H1 (cell line): ENCODE measurements around the gene TLCD3A.

Experiments used
- CBX5 ChIP-seq: fragments of 300-800, 300-1000 bp; sonication (generic); IDR thresholded peaks from 2 replicates; pipeline ENCODE4 v1.7.1; 2016; ENCODE audit warnings: antibody characterized with exemption, low read length, low read depth
- CBX8 ChIP-seq: fragments of 300-800, 300-1000 bp; sonication (generic); IDR thresholded peaks from 2 replicates; pipeline ENCODE4 v1.7.1; 2016; ENCODE audit warnings: low read depth, low read length, borderline replicate concordance
- CEBPB ChIP-seq: IDR thresholded peaks from 2 replicates; pipeline ENCODE4 v1.6.1; 2012; ENCODE audit warnings: low read depth, low read length
- CTCF ChIP-seq, 3 experiments: IDR thresholded peaks; 1 replicate in 2 of 3; 2 replicates in 1 of 3; pipeline versions ENCODE4 v1.5.1 to v1.6.1; 2011; ENCODE audit warnings: low read length in 3 of 3, mild to moderate bottlenecking in 3 of 3, inconsistent platforms in 2 of 3, low read depth in 1 of 3, moderate library complexity in 1 of 3; ENCODE audit not compliant: insufficient read depth in 1 of 3; ENCODE audit errors: control extremely low read depth in 1 of 3
- EGR1 ChIP-seq: IDR thresholded peaks from 2 replicates; pipeline ENCODE4 v1.6.1; 2011; ENCODE audit warnings: low read depth, low read length, borderline replicate concordance
- EZH2 ChIP-seq: fragments of 200-600 bp; sonication (generic); IDR thresholded peaks from 2 replicates; pipeline ENCODE4 v1.7.1; 2012; ENCODE audit warnings: low read depth, mild to moderate bottlenecking, moderate library complexity, low read length, inconsistent platforms; ENCODE audit not compliant: severe bottlenecking
- GABPA ChIP-seq: IDR thresholded peaks from 2 replicates; pipeline ENCODE4 v1.6.1; 2011; ENCODE audit warnings: mild to moderate bottlenecking, low read length, moderate library complexity, borderline replicate concordance; ENCODE audit not compliant: insufficient read depth
- JUN ChIP-seq: IDR thresholded peaks from 2 replicates; pipeline ENCODE4 v1.6.1; 2011; ENCODE audit warnings: low read depth, mild to moderate bottlenecking, improper control_type of control experiment, low read length
- POLR2A ChIP-seq, 2 experiments: IDR thresholded peaks; 1 replicate in 1 of 2; 2 replicates in 1 of 2; pipeline ENCODE4 v1.6.1; 2011; ENCODE audit warnings: low read depth in 2 of 2, low read length in 2 of 2, mild to moderate bottlenecking in 2 of 2; ENCODE audit errors: control extremely low read depth in 1 of 2
- POLR2AphosphoS5 ChIP-seq: IDR thresholded peaks from 2 replicates; pipeline ENCODE4 v1.6.1; 2011; ENCODE audit warnings: low read depth, low read length
- POU5F1 ChIP-seq: IDR thresholded peaks from 2 replicates; pipeline ENCODE4 v1.6.1; 2011; ENCODE audit warnings: low read depth, mild to moderate bottlenecking, low read length, moderate library complexity
- YY1 ChIP-seq: IDR thresholded peaks from 2 replicates; pipeline ENCODE4 v1.6.1; 2011; ENCODE audit warnings: low read depth, mild to moderate bottlenecking, low read length

DNA sequence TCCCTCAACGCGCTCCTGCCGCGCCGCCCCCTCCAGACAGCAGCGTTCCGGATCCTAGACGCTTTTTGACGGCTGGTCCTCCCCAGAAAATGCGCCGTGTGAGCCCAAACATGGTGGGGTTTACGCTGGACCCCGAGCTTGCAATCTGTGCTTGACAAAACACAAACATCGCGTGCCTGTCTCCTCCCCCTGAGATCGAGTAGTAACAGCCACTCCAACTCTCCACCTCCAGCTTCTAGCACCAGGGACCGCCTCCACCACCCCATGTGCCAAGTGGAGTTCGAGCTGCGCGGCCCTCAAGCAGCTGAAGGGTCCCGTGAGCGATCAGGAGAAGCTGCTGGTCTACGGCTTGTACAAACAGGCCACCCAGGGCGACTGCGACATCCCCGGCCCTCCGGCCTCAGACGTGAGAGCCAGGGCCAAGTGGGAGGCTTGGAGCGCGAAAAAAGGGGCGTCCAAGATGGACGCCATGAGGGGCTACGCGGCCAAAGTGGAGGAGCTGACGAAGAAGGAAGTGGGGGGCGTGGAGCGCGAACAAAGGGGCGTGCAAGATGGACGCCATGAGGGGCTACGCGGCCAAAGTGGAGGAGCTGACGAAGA lies 20.3 kb downstream of the TLCD3A start:
- TF ChIP-seq POLR2A (IDR thresholded peaks at IDR 0.05; ENCODE audit: control extremely low read depth in 1 of 2, low read depth in 2 of 2, low read length in 2 of 2) = no peak
- no peak for TF ChIP-seq CTCF (IDR thresholded peaks at IDR 0.05; ENCODE audit: control extremely low read depth in 1 of 3, insufficient read depth in 1 of 3, low read depth in 1 of 3, low read length in 3 of 3)
- TF ChIP-seq YY1 = no peak
- TF ChIP-seq POLR2AphosphoS5 = no peak; the same call in 1 of the 2 replicates
- TF ChIP-seq CBX8 = no peak
- no peak for TF ChIP-seq EZH2
- no peak for TF ChIP-seq GABPA
- no peak for TF ChIP-seq CBX5
- TF ChIP-seq EGR1 = no peak
- no peak for TF ChIP-seq POU5F1
- no peak for TF ChIP-seq CEBPB
- TF ChIP-seq JUN = no peak
